ENCODE data around the gene ATP6V0E2.

ATP6V0E2 gene

DNA sequence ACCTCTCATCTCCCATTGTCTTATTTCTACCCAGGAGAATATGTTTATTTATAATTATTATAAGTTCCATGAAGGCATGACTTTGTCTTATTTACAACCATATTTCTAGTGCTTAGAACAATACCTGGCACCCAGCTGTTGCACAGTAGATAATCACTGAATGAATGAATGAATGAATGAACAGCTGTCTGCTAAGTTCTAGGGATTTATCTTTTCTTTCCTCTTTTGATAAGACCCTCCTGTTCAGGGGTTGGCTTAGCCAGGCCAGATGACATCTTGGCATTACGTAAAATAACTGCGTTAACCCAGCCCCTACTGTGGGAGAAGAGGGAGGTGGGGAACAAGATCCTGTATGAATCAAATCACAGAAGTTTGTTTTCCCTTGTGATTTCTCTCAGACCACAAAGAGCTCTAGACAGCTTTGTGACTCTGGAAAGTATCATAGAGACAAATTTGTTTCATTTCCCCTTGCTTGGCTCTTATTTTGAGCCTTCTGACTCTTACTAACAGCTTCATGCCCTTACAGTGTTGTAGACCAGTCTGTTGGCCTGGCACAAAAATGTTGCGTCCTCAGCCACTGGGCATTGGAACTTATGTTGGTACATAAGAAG is 27.2 kb upstream of the ATP6V0E2 start:
- H3K9me3 Mint-ChIP-seq: no peaks in the 10 kb centered on the region
- H3K36me3 Mint-ChIP-seq (ENCODE audit: low read depth): peaks cover 36% of the 10 kb centered on the region
- no peaks in the 10 kb centered on the region for H3K27me3 Mint-ChIP-seq
- peaks cover 15% of the 10 kb centered on the region for H3K4me1 Mint-ChIP-seq (ENCODE audit: low read depth)
- no peak overlapping the region for H3K27ac Mint-ChIP-seq
- no peak overlapping the region for H3K4me3 Mint-ChIP-seq
- intact Hi-C loops (cut with micrococcal nuclease): no loop called here

GRCh38 chr7:149849174-149849573 is 24.6 kb upstream of the ATP6V0E2 start:
- no peak overlapping the region for H3K4me3 Mint-ChIP-seq
- intact Hi-C loops (cut with micrococcal nuclease): no loop called here
- H3K4me1 Mint-ChIP-seq (ENCODE audit: low read depth): peaks cover 15% of the 10 kb centered on the region
- H3K27me3 Mint-ChIP-seq: no peaks in the 10 kb centered on the region
- no peak overlapping the region for H3K27ac Mint-ChIP-seq
- H3K36me3 Mint-ChIP-seq (ENCODE audit: low read depth): peaks cover 47% of the 10 kb centered on the region
- H3K9me3 Mint-ChIP-seq: no peaks in the 10 kb centered on the region

DNA sequence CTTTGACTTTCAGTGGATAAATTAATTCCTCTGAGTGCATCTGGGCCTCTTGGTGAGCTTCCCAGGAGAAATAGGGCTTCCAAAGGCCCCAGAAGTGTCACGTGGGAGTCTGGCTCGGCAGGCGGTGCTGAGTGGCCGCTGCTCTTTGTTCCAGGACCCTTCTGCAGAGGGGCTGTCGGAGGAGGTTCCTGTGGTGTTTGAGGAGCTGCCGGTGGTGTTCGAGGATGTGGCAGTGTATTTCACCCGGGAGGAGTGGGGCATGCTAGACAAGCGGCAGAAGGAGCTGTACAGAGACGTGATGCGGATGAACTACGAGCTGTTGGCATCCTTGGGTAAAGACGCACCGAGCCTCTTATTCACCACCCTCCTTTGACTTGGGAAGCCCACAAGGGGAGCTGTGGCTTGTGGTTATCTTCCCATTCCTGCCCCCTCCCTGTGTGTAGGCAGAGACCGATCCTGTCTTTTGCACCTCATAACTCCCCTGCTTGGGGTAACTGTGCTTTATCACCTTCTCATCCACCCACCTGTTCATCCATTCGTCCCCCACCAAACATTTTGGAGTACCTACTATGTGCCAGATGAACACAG is 23.7 kb upstream of the ATP6V0E2 start:
- intact Hi-C loops (cut with micrococcal nuclease): no loop called here
- Mint-ChIP-seq H3K4me3 (no peak overlapping the region), H3K27me3 (no peaks in the 10 kb centered on the region), H3K4me1 (ENCODE audit: low read depth) (peaks cover 9% of the 10 kb centered on the region), H3K9me3 (no peaks in the 10 kb centered on the region), H3K27ac (no peak overlapping the region), H3K36me3 (ENCODE audit: low read depth) (peaks cover 43% of the 10 kb centered on the region)

- Mint-ChIP-seq H3K27ac (no peak overlapping the region), H3K4me3 (no peak overlapping the region), H3K9me3 (no peaks in the 10 kb centered on the region), H3K4me1 (ENCODE audit: low read depth) (peaks cover 4% of the 10 kb centered on the region), H3K27me3 (no peaks in the 10 kb centered on the region), H3K36me3 (ENCODE audit: low read depth) (peaks cover 37% of the 10 kb centered on the region)
- intact Hi-C loops (cut with micrococcal nuclease): no loop called here
Observed at GRCh38 chr7:149850716-149851115, 23.1 kb upstream of the ATP6V0E2 start.

DNA sequence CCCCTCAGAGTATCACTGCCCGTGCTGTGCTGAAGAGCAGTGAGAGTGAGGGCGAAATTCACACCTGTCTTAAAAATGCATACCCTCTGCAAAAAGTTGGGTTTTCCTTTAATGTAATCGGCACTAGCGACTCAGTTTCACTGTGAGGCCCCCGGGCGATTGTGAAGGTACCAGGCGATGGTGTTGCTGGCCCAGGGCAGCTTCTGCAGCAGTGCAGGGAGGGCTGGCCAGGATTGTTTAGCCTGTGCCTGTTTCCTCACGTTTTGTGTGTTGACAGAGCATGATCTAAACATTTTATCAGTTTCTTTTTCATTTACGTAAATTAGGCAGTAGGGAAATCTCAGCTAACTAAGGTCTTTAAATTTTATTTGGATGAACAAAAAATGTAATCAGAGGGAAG is 22.3 kb upstream of the ATP6V0E2 start:
- Mint-ChIP-seq H3K4me1 (ENCODE audit: low read depth) (no peaks in the 10 kb centered on the region), H3K36me3 (ENCODE audit: low read depth) (peaks cover 32% of the 10 kb centered on the region), H3K4me3 (no peak overlapping the region), H3K27me3 (no peaks in the 10 kb centered on the region), H3K27ac (no peak overlapping the region), H3K9me3 (no peaks in the 10 kb centered on the region)
- intact Hi-C loops (cut with micrococcal nuclease): no loop called here

GRCh38 chr7:149853157-149853556 is 20.6 kb upstream of the ATP6V0E2 start:
- intact Hi-C loops (cut with micrococcal nuclease): no loop called here
- Mint-ChIP-seq H3K27me3 (no peaks in the 10 kb centered on the region), H3K4me3 (no peak overlapping the region), H3K9me3 (no peaks in the 10 kb centered on the region), H3K36me3 (ENCODE audit: low read depth) (peaks cover 24% of the 10 kb centered on the region), H3K4me1 (ENCODE audit: low read depth) (no peaks in the 10 kb centered on the region), H3K27ac (no peak overlapping the region)

- Mint-ChIP-seq H3K9me3 (no peaks in the 10 kb centered on the region), H3K27ac (no peak overlapping the region), H3K27me3 (no peaks in the 10 kb centered on the region), H3K36me3 (ENCODE audit: low read depth) (peaks cover 29% of the 10 kb centered on the region), H3K4me1 (ENCODE audit: low read depth) (peaks cover 5% of the 10 kb centered on the region), H3K4me3 (no peak overlapping the region)
- intact Hi-C loops (cut with micrococcal nuclease): no loop called here
Observed at GRCh38 chr7:149854611-149855360, 19.0 kb upstream of the ATP6V0E2 start.

- Mint-ChIP-seq H3K9me3 (no peaks in the 10 kb centered on the region), H3K27ac (no peak overlapping the region), H3K36me3 (ENCODE audit: low read depth) (peaks cover 33% of the 10 kb centered on the region), H3K4me1 (ENCODE audit: low read depth) (peaks cover 5% of the 10 kb centered on the region), H3K4me3 (no peak overlapping the region), H3K27me3 (no peaks in the 10 kb centered on the region)
- intact Hi-C loops (cut with micrococcal nuclease): no loop called here
Observed at GRCh38 chr7:149855361-149856305, 18.1 kb upstream of the ATP6V0E2 start.

DNA sequence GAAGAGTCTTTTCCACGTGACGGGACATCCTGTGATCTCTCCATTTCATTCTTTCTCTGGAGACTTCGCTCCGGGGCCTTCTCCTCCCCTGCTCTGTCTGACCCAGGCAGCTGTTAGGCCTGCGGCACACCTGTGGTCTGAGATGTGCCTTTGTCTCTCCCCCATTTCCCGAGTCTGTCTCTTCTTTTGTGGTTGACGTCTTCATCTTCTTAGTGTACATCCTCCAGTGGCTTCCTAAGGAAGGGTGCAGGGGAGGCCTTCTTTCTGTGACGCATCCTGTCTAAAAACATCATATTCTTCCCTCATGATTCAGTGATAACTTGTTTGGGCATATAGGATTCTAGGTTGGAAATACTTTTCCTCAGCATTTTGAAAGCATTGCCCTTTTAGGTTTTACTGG is 17.2 kb upstream of the ATP6V0E2 start:
- Mint-ChIP-seq H3K27me3 (no peaks in the 10 kb centered on the region), H3K4me1 (ENCODE audit: low read depth) (peaks cover 5% of the 10 kb centered on the region), H3K4me3 (no peak overlapping the region), H3K36me3 (ENCODE audit: low read depth) (peaks cover 42% of the 10 kb centered on the region), H3K27ac (no peak overlapping the region), H3K9me3 (no peaks in the 10 kb centered on the region)
- intact Hi-C loops (cut with micrococcal nuclease): no loop called here

- Mint-ChIP-seq H3K27me3 (no peaks in the 10 kb centered on the region), H3K9me3 (no peaks in the 10 kb centered on the region), H3K27ac (no peak overlapping the region), H3K4me3 (no peak overlapping the region), H3K4me1 (ENCODE audit: low read depth) (peaks cover 5% of the 10 kb centered on the region), H3K36me3 (ENCODE audit: low read depth) (peaks cover 54% of the 10 kb centered on the region)
- intact Hi-C loops (cut with micrococcal nuclease): no loop called here
Observed at GRCh38 chr7:149859369-149859768, 14.4 kb upstream of the ATP6V0E2 start.

DNA sequence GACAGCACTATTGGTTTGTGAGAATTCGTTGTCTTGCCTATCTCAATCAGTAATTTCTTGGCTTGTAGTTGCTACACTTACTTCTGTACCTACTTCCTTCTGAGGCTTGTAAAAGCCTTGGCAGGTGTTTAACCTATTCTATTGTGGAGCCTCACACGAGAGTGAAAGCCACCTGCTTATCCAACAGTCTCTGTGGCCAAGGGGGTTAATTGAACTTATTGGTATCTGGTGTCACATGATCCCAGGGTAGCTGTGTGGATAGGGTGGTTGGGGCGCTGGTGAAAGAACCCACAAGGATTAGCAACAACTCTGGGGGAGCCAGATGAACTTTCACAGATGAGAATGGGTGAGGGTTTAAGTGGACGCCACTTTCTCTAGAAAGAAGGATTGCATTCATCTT is 13.9 kb upstream of the ATP6V0E2 start:
- peaks cover 5% of the 10 kb centered on the region for H3K4me1 Mint-ChIP-seq (ENCODE audit: low read depth)
- H3K27ac Mint-ChIP-seq: no peak overlapping the region
- H3K9me3 Mint-ChIP-seq: no peaks in the 10 kb centered on the region
- intact Hi-C loops (cut with micrococcal nuclease): no loop called here
- no peak overlapping the region for H3K4me3 Mint-ChIP-seq
- peaks cover 60% of the 10 kb centered on the region for H3K36me3 Mint-ChIP-seq (ENCODE audit: low read depth)
- no peaks in the 10 kb centered on the region for H3K27me3 Mint-ChIP-seq

GRCh38 chr7:149860821-149861727 is 12.7 kb upstream of the ATP6V0E2 start:
- Mint-ChIP-seq H3K4me1 (ENCODE audit: low read depth) (peaks cover 12% of the 10 kb centered on the region), H3K36me3 (ENCODE audit: low read depth) (peaks cover 63% of the 10 kb centered on the region), H3K4me3 (no peak overlapping the region), H3K27me3 (no peaks in the 10 kb centered on the region), H3K9me3 (no peaks in the 10 kb centered on the region), H3K27ac (no peak overlapping the region)
- intact Hi-C loops (cut with micrococcal nuclease): no loop called here

GRCh38 chr7:149861728-149862045 is 12.1 kb upstream of the ATP6V0E2 start:
- H3K27ac Mint-ChIP-seq: no peak overlapping the region
- H3K9me3 Mint-ChIP-seq: no peaks in the 10 kb centered on the region
- H3K4me1 Mint-ChIP-seq (ENCODE audit: low read depth): peaks cover 18% of the 10 kb centered on the region
- H3K27me3 Mint-ChIP-seq: no peaks in the 10 kb centered on the region
- intact Hi-C loops (cut with micrococcal nuclease): no loop called here
- H3K36me3 Mint-ChIP-seq (ENCODE audit: low read depth): peaks cover 59% of the 10 kb centered on the region
- H3K4me3 Mint-ChIP-seq: no peak overlapping the region
